Esophagus squamous epithelium (tissue), 4 donors: ENCODE measurements around the gene SLC30A9.

Experiments
- CTCF ChIP-seq, 6 experiments: fragments of 450-650 bp in 4 of 6; fragments of 200-600 bp in 2 of 6; sonication (generic) in 2 of 6; IDR thresholded peaks; one replicate each; pipeline ENCODE4 v1.5.1; 2016 to 2019; ENCODE audit warnings: antibody characterized with exemption in 6 of 6, mild to moderate bottlenecking in 4 of 6, moderate library complexity in 4 of 6
- POLR2A ChIP-seq, 4 donors: fragments of 450-650 bp; IDR thresholded peaks; one replicate each; pipeline ENCODE4 v1.6.1; 2017; ENCODE audit warnings: antibody characterized with exemption in 4 of 4, mild to moderate bottlenecking in 4 of 4, moderate library complexity in 3 of 4

- TF ChIP-seq CTCF (IDR thresholded peaks at IDR 0.05) (no peak), POLR2A (IDR thresholded peaks at IDR 0.05) (no peak)
Observed at GRCh38 chr4:41949531-41949930, 40.8 kb upstream of the SLC30A9 start.
